Measurements from ENCODE around the gene TSPAN7. TPM values are rescaled to one million over a fixed set of nuclear protein-coding genes. Genes with fewer than 3 reads are reported as not detected.

The TSPAN7 gene
- total RNA-seq, 1 experiment from 2014 or later: 3.5 TPM

DNA sequence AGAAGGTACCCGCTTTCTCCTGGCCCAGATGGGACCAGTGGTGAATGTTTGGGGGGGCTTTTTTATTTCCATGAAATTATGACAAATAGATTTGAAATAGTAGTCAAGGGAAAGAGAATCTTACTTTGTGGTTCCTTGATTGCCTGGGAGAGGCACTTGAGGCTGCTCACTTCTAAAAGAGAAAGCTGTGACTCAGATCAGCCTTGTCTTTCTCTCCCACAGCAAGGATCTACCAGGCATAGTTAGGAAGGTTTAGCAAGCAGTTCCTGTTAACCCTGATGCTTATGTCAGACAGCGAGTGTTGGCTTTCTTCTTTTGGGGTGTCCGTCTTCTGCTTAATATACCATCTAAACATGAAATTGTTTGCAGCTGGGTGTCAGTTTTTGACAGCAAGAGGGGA is 114.5 kb downstream of the TSPAN7 start:
- TF ChIP-seq, protein P1, sequence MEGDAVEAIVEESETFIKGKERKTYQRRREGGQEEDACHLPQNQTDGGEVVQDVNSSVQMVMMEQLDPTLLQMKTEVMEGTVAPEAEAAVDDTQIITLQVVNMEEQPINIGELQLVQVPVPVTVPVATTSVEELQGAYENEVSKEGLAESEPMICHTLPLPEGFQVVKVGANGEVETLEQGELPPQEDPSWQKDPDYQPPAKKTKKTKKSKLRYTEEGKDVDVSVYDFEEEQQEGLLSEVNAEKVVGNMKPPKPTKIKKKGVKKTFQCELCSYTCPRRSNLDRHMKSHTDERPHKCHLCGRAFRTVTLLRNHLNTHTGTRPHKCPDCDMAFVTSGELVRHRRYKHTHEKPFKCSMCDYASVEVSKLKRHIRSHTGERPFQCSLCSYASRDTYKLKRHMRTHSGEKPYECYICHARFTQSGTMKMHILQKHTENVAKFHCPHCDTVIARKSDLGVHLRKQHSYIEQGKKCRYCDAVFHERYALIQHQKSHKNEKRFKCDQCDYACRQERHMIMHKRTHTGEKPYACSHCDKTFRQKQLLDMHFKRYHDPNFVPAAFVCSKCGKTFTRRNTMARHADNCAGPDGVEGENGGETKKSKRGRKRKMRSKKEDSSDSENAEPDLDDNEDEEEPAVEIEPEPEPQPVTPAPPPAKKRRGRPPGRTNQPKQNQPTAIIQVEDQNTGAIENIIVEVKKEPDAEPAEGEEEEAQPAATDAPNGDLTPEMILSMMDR (conservative IDR thresholded peaks at IDR 0.05): no peak

More for the DNA sequence above, 114.5 kb downstream of the TSPAN7 start:
- Histone ChIP-seq H3K23me2 (ENCODE audit: insufficient read length, low read depth, low read length, poor library complexity, severe bottlenecking) (no peaks in the 10 kb centered on the region), H4K8ac (replicated peaks; ENCODE audit: insufficient read length, low read depth, low read length) (no peak overlapping the region), H3K27me3 (ENCODE audit: insufficient read depth, low read length) (no peaks in the 10 kb centered on the region), H3K27ac (ENCODE audit: insufficient read length, low read depth, low read length) (no peak overlapping the region), H3K4me2 (ENCODE audit: insufficient read depth, insufficient read length, low read length) (no peak overlapping the region), H3K4ac (ENCODE audit: low read depth, low read length) (no peak overlapping the region), H4K20me1 (ENCODE audit: control insufficient read depth, insufficient read depth, insufficient read length) (no peaks in the 10 kb centered on the region), H3K4me1 (ENCODE audit: insufficient read depth, low read length) (no peaks in the 10 kb centered on the region), H2AFZ (ENCODE audit: low read length) (no peak overlapping the region), H3K9me3 (ENCODE audit: control insufficient read depth, low read depth, low read length) (no peaks in the 10 kb centered on the region), H3K23ac (ENCODE audit: insufficient read length, low read depth, low read length) (no peak overlapping the region), H3T11ph (ENCODE audit: low read length) (no peak overlapping the region), H2AK5ac (ENCODE audit: insufficient read length, low read length) (no peak overlapping the region), H4K91ac (ENCODE audit: insufficient read length, low read depth, low read length) (no peak overlapping the region), H2BK120ac (ENCODE audit: low read depth, low read length, poor library complexity, severe bottlenecking) (no peak overlapping the region), H2BK20ac (ENCODE audit: low read depth, low read length, poor library complexity, severe bottlenecking) (no peak overlapping the region), H3K18ac (ENCODE audit: insufficient read length, low read depth, low read length) (no peak overlapping the region), H2BK15ac (ENCODE audit: low read depth, low read length) (no peak overlapping the region), H2BK12ac (ENCODE audit: insufficient read length, low read depth, low read length) (no peak overlapping the region), H3K9ac (ENCODE audit: extremely low read depth, insufficient read length, low read length) (no peak overlapping the region), H3K56ac (ENCODE audit: insufficient read length, low read depth, low read length) (no peak overlapping the region), H2BK5ac (ENCODE audit: insufficient read length, low read length) (no peak overlapping the region), H3K79me2 (ENCODE audit: insufficient read depth, low read length) (no peaks in the 10 kb centered on the region), H3K14ac (ENCODE audit: insufficient read depth, low read length) (no peak overlapping the region), H4K5ac (ENCODE audit: insufficient read length, low read depth, low read length) (no peak overlapping the region), H3K79me1 (ENCODE audit: insufficient read depth, low read depth, low read length, poor library complexity, severe bottlenecking) (no peaks in the 10 kb centered on the region)
- no peaks in the 10 kb centered on the region for H3K27me3 Mint-ChIP-seq (ENCODE audit: low read depth)
- no peaks in the 10 kb centered on the region for H3K4me1 Mint-ChIP-seq
- peaks cover 58 to 67% of the 10 kb centered on the region in 2 experiments for H3K9me3 Mint-ChIP-seq
- DNase-seq: no peak
- no CpG with 5 or more reads among the region's 3 CpGs for WGBS (ENCODE audit: extremely low coverage, insufficient read length, low lambda C conversion rate)
- H3K27ac Mint-ChIP-seq: no peak overlapping the region
- no peak overlapping the region for H3K4me3 Mint-ChIP-seq
- H3K36me3 Mint-ChIP-seq (ENCODE audit: insufficient read depth in 1 of 3, low read depth in 3 of 3): peaks cover 0 to 2% (median 0%) of the 10 kb centered on the region in 3 experiments; a peak in 1 of 7 replicates

Measured in H9 (cell line).